HCT116 (cell line): ENCODE measurements around the gene ARIH2. TPM values are rescaled to one million over a fixed set of nuclear protein-coding genes. Genes with fewer than 3 reads are reported as not detected.

Source experiments
- ATAC-seq: fragments of 200-7000 bp; cut with Tn5 transposase; 2 replicates; pipeline ENCODE4 v1.9.1; 2020; ENCODE audit warnings: mild to moderate bottlenecking, moderate library complexity
- BruUV-seq: library from RNA; stranded (reverse); fragments of 400-500 nt; replicated peaks from 2 replicates; lab custom pipeline; 2021; lab: Mats Ljungman, UMichigan
- CTCF ChIA-PET: fragments of 300-600 bp; sonication (Branson Sonifier 250); formaldehyde crosslinking; loops from one replicate; lab custom pipeline; 2021; ENCODE audit warnings: antibody characterized with exemption; lab: Charles Lee
- POLR2A ChIA-PET: fragments of 300-600, 350-600 bp; sonication (Branson Sonifier 250); formaldehyde crosslinking; loops from one replicate; lab custom pipeline; 2021; ENCODE audit warnings: antibody characterized with exemption; lab: Charles Lee
- RAD21 ChIA-PET, 2 experiments: fragments of 300-600 bp; sonication (Branson Sonifier 250); formaldehyde crosslinking; loops; one replicate each; lab custom pipeline; 2023; ENCODE audit warnings: low total read pairs in 2 of 2; ENCODE audit not compliant: uncharacterized antibody in 2 of 2, unreplicated experiment in 2 of 2, low non-redundant PET in 1 of 2; lab: Charles Lee
- DNase-seq: peaks from one replicate; pipeline ENCODE4 v3.0.0-alpha.2; 2010; ENCODE audit warnings: low read depth, low spot score
- H2AFZ ChIP-seq: fragments of 200-600 bp; shearing (Covaris generic), sonication (generic); 2 replicates; pipeline ENCODE4 v1.6.1; 2017; ENCODE audit warnings: low read depth, mixed run types, mixed read lengths, antibody characterized with exemption, low read length; ENCODE audit not compliant: poor library complexity, severe bottlenecking
- H3K27ac ChIP-seq: 2 replicates; pipeline ENCODE4 v1.5.1; 2012; ENCODE audit warnings: low read depth, low read length
- H3K27me3 ChIP-seq: fragments of 200-600 bp; sonication (generic); 2 replicates; pipeline ENCODE4 v1.6.1; 2016; ENCODE audit warnings: mixed run types, low read length, mixed read lengths; ENCODE audit not compliant: insufficient read depth
- H3K36me3 ChIP-seq, 2 experiments: fragments of 200-500 bp in 1 of 2; fragments of 200-600 bp in 1 of 2; sonication (Bioruptor generic) in 1 of 2; sonication (generic) in 1 of 2; 2 replicates each; pipeline versions ENCODE4 v1.5.1 to v1.6.1; 2014 to 2016; ENCODE audit warnings: low read length in 2 of 2, inconsistent platforms in 1 of 2, mixed read lengths in 1 of 2, mixed run types in 1 of 2; ENCODE audit not compliant: insufficient read depth in 2 of 2, control insufficient read depth in 1 of 2
- H3K4me1 ChIP-seq, 2 experiments: fragments of 200-600 bp in 1 of 2; sonication (generic) in 1 of 2; 2 replicates each; pipeline versions ENCODE4 v1.5.1 to v1.6.1; 2012 to 2017; ENCODE audit warnings: low read length in 2 of 2, inconsistent platforms in 1 of 2, mild to moderate bottlenecking in 1 of 2, mixed read lengths in 1 of 2, mixed run types in 1 of 2, moderate library complexity in 1 of 2; ENCODE audit not compliant: insufficient read depth in 2 of 2, control insufficient read depth in 1 of 2
- H3K4me2 ChIP-seq: fragments of 200-600 bp; sonication (generic); 2 replicates; pipeline ENCODE4 v1.6.1; 2017; ENCODE audit warnings: mixed run types, low read length, mixed read lengths
- H3K4me3 ChIP-seq, 2 experiments: fragments of 200-600 bp in 1 of 2; sonication (generic) in 1 of 2; replicated peaks in 1 of 2; 2 replicates each; pipeline ENCODE4 v1.5.1; 2011 to 2016; ENCODE audit warnings: low read length in 2 of 2, control low read depth in 1 of 2, low read depth in 1 of 2, mild to moderate bottlenecking in 1 of 2, mixed read lengths in 1 of 2, mixed run types in 1 of 2
- H3K79me2 ChIP-seq: fragments of 200-600 bp; sonication (generic); 2 replicates; pipeline ENCODE4 v1.6.1; 2017; ENCODE audit warnings: mild to moderate bottlenecking, mixed run types, low read length, moderate library complexity, mixed read lengths; ENCODE audit not compliant: insufficient read depth
- H3K9ac ChIP-seq: fragments of 200-600 bp; sonication (generic); 2 replicates; pipeline ENCODE4 v1.6.1; 2016; ENCODE audit warnings: low read length, mixed read lengths
- H3K9me2 ChIP-seq: fragments of 200-600 bp; sonication (generic), shearing (Covaris generic); 2 replicates; pipeline ENCODE4 v1.6.1; 2017; ENCODE audit warnings: mixed run types, mild to moderate bottlenecking, moderate library complexity; ENCODE audit not compliant: insufficient read depth
- H3K9me3 ChIP-seq, 2 experiments: fragments of 200-500 bp in 1 of 2; fragments of 200-600 bp in 1 of 2; sonication (Bioruptor generic) in 1 of 2; sonication (generic) in 1 of 2; 2 replicates each; pipeline ENCODE4 v1.6.1; 2014 to 2017; ENCODE audit warnings: low read length in 2 of 2, mixed read lengths in 2 of 2, inconsistent platforms in 1 of 2, low read depth in 1 of 2, mild to moderate bottlenecking in 1 of 2, mixed run types in 1 of 2, moderate library complexity in 1 of 2; ENCODE audit not compliant: control insufficient read depth in 1 of 2, insufficient read depth in 1 of 2
- H4K20me1 ChIP-seq: fragments of 200-600 bp; sonication (generic), shearing (Covaris generic); 2 replicates; pipeline ENCODE4 v1.6.1; 2017; ENCODE audit warnings: mixed run types, mild to moderate bottlenecking, moderate library complexity; ENCODE audit not compliant: insufficient read depth
- CBX3 ChIP-seq: IDR thresholded peaks from 2 replicates; pipeline ENCODE4 v1.6.1; 2012; ENCODE audit warnings: low read depth
- CEBPB ChIP-seq: IDR thresholded peaks from 2 replicates; pipeline ENCODE4 v1.6.1; 2012; ENCODE audit warnings: low read depth
- CTCF ChIP-seq, 3 experiments: fragments of 200-600 bp in 1 of 3; sonication (generic) in 1 of 3; IDR thresholded peaks in 2 of 3; conservative IDR thresholded peaks in 1 of 3; 2 replicates each; pipeline ENCODE4 v1.5.1; 2012 to 2017; ENCODE audit warnings: low read depth in 2 of 3, low read length in 2 of 3, antibody characterized with exemption in 1 of 3, borderline replicate concordance in 1 of 3, control low read depth in 1 of 3, mild to moderate bottlenecking in 1 of 3, mixed read lengths in 1 of 3, mixed run types in 1 of 3, moderate library complexity in 1 of 3; ENCODE audit not compliant: insufficient read depth in 1 of 3
- EGR1 ChIP-seq: IDR thresholded peaks from 2 replicates; pipeline ENCODE4 v1.6.1; 2012; ENCODE audit warnings: low read depth
- ELF1 ChIP-seq: IDR thresholded peaks from 2 replicates; pipeline ENCODE4 v1.6.1; 2012; ENCODE audit warnings: low read depth, borderline replicate concordance
- EZH2 ChIP-seq: fragments of 200-600 bp; sonication (generic); IDR thresholded peaks from 2 replicates; pipeline ENCODE4 v1.6.1; 2017; ENCODE audit warnings: antibody characterized with exemption, mixed run types
- EZH2phosphoT487 ChIP-seq: fragments of 200-600 bp; IDR thresholded peaks from 2 replicates; pipeline ENCODE4 v1.6.1; 2018; ENCODE audit warnings: antibody characterized with exemption, borderline replicate concordance
- FOSL1 ChIP-seq: IDR thresholded peaks from 2 replicates; pipeline ENCODE4 v1.6.1; 2012; ENCODE audit warnings: low read depth
- JUND ChIP-seq: IDR thresholded peaks from 2 replicates; pipeline ENCODE4 v1.6.1; 2012
- POLR2A ChIP-seq: IDR thresholded peaks from 2 replicates; pipeline ENCODE4 v1.7.0; 2011; ENCODE audit warnings: borderline replicate concordance; ENCODE audit not compliant: insufficient read depth, insufficient read length; ENCODE audit errors: extremely low read depth
- POLR2AphosphoS5 ChIP-seq: IDR thresholded peaks from 2 replicates; pipeline ENCODE4 v1.6.1; 2011; ENCODE audit warnings: mild to moderate bottlenecking, low read depth, low read length, moderate library complexity
- REST ChIP-seq: IDR thresholded peaks from 2 replicates; pipeline ENCODE4 v1.6.1; 2012; ENCODE audit warnings: low read depth
- SIN3A ChIP-seq: IDR thresholded peaks from 2 replicates; pipeline ENCODE4 v1.6.1; 2012; ENCODE audit warnings: low read depth
- SRF ChIP-seq: IDR thresholded peaks from 2 replicates; pipeline ENCODE4 v1.6.1; 2012; ENCODE audit warnings: low read depth
- TCF7L2 ChIP-seq: IDR thresholded peaks from 2 replicates; pipeline ENCODE4 v1.7.0; 2011; ENCODE audit warnings: borderline replicate concordance, inconsistent platforms; ENCODE audit not compliant: insufficient read depth, insufficient read length; ENCODE audit errors: extremely low read depth
- YY1 ChIP-seq: IDR thresholded peaks from 2 replicates; pipeline ENCODE4 v1.6.1; 2011; ENCODE audit warnings: low read length, low read depth, moderate library complexity, mild to moderate bottlenecking; ENCODE audit not compliant: insufficient replicate concordance; ENCODE audit errors: extremely low read depth
- ZFX ChIP-seq: fragments of 450-650 bp; IDR thresholded peaks from 2 replicates; pipeline ENCODE4 v1.6.1; 2017
- intact Hi-C: fragments of 100-400 bp; cut with micrococcal nuclease; formaldehyde crosslinking; loops from 2 replicates; pipeline ENCODE4 v1.10.0; 2022
- total RNA-seq: library from RNA; stranded (reverse); gene quantifications from one replicate; pipeline ENCODE4 v1.2.1, GENCODE V29; 2021; ENCODE audit not compliant: unreplicated experiment
- TF ChIP-seq, protein P1 (sequence below): IDR thresholded peaks from 2 replicates; pipeline ENCODE4 v1.6.1; 2011; ENCODE audit warnings: mild to moderate bottlenecking, low read length, moderate library complexity; ENCODE audit not compliant: insufficient replicate concordance; ENCODE audit errors: extremely low read depth
- TF ChIP-seq, protein P2 (sequence below): IDR thresholded peaks from 2 replicates; pipeline ENCODE4 v1.6.1; 2012

The ARIH2 gene
- total RNA-seq, 1 experiment from 2014 or later = 105 TPM

DNA sequence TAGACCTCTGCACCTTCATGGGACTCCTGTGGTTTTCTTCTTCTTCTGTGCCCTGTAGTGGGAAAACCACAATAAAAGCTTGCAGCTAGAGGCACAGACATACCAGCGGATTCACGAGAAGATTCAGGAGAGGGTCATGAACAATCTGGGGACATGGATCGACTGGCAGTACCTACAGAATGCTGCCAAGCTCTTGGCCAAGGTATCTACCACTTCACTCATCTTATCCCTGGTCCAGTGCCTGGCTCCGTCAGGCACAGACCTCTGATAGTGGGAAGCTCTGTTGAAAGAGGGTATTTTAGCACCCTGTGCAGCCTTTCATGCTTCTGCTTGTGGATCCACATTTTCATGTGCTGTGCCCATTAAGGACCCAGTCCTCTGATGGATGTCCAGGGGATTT, 61.7 kb downstream of the ARIH2 start:
- H3K36me3 ChIP-seq = peaks cover 47 to 59% of the 10 kb centered on the region in 2 experiments
- H3K9ac ChIP-seq = no peak overlapping the region
- BruUV-seq = no TSS peak
- CTCF ChIA-PET = interaction anchor here (0.7 to 1.0 kb wide), 2 partner anchors 14 to 36 kb away, joined by 3 read pairs; no protein-coding TSS in a partner anchor
- no peaks in the 10 kb centered on the region for H3K4me1 ChIP-seq
- intact Hi-C loops = no loop called here
- H3K4me2 ChIP-seq = no peak overlapping the region
- H3K79me2 ChIP-seq = peaks cover 4% of the 10 kb centered on the region; the same call in 1 of the 2 replicates
- ATAC-seq = no peak
- no peak overlapping the region for H2AFZ ChIP-seq
- no peaks in the 10 kb centered on the region for H4K20me1 ChIP-seq
- no peak for TF ChIP-seq FOSL1
- TF ChIP-seq SRF = no peak
- TF ChIP-seq EZH2 = no peak
- no peak for TF ChIP-seq CEBPB
- no peak for TF ChIP-seq POLR2A
- no peak for TF ChIP-seq EZH2phosphoT487
- no peak for TF ChIP-seq YY1
- TF ChIP-seq CTCF (IDR thresholded peaks at IDR 0.05 in 2 of 3, conservative IDR thresholded peaks at IDR 0.05 in 1 of 3; ENCODE audit: borderline replicate concordance in 1 of 3, insufficient read depth in 1 of 3, low read depth in 2 of 3, low read length in 2 of 3) = no peak
- no peak for TF ChIP-seq SIN3A
- TF ChIP-seq, protein P1, sequence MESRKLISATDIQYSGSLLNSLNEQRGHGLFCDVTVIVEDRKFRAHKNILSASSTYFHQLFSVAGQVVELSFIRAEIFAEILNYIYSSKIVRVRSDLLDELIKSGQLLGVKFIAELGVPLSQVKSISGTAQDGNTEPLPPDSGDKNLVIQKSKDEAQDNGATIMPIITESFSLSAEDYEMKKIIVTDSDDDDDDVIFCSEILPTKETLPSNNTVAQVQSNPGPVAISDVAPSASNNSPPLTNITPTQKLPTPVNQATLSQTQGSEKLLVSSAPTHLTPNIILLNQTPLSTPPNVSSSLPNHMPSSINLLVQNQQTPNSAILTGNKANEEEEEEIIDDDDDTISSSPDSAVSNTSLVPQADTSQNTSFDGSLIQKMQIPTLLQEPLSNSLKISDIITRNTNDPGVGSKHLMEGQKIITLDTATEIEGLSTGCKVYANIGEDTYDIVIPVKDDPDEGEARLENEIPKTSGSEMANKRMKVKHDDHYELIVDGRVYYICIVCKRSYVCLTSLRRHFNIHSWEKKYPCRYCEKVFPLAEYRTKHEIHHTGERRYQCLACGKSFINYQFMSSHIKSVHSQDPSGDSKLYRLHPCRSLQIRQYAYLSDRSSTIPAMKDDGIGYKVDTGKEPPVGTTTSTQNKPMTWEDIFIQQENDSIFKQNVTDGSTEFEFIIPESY = no peak
- no peak for TF ChIP-seq EGR1
- no peak for TF ChIP-seq CBX3
- TF ChIP-seq ZFX = no peak
- no peak for TF ChIP-seq JUND
- no peak for TF ChIP-seq TCF7L2
- TF ChIP-seq REST = no peak
- no peak for TF ChIP-seq POLR2AphosphoS5
- TF ChIP-seq, protein P2, sequence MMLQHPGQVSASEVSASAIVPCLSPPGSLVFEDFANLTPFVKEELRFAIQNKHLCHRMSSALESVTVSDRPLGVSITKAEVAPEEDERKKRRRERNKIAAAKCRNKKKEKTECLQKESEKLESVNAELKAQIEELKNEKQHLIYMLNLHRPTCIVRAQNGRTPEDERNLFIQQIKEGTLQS = no peak
- no peak for TF ChIP-seq ELF1
- TF ChIP-seq, all 23 proteins: peak for 0
- no peak overlapping the region for H3K27ac ChIP-seq
- no peak for DNase-seq
- no peaks in the 10 kb centered on the region for H3K27me3 ChIP-seq
- ChIA-PET RAD21 (no interaction called here), POLR2A (no interaction called here)
- H3K9me2 ChIP-seq = no peaks in the 10 kb centered on the region
- H3K4me3 ChIP-seq = no peak overlapping the region
- no peaks in the 10 kb centered on the region for H3K9me3 ChIP-seq
